Activated CD4-positive, alpha-beta T cell treated with anti-CD3 and anti-CD28 coated beads, Interleukin-2, amount 50 U/mL, for 4 hours (primary cell): ENCODE data around the gene WDR20.
"Not testable (repeated sequence)": the region's sequence is repeated elsewhere in the genome, so short reads cannot be mapped to it uniquely, and the experiment has no call there.

Experiments
- DNase-seq, 2 experiments: peaks; one replicate each; pipeline ENCODE4 v3.0.0-alpha.2; 2020

Gene WDR20

DNA sequence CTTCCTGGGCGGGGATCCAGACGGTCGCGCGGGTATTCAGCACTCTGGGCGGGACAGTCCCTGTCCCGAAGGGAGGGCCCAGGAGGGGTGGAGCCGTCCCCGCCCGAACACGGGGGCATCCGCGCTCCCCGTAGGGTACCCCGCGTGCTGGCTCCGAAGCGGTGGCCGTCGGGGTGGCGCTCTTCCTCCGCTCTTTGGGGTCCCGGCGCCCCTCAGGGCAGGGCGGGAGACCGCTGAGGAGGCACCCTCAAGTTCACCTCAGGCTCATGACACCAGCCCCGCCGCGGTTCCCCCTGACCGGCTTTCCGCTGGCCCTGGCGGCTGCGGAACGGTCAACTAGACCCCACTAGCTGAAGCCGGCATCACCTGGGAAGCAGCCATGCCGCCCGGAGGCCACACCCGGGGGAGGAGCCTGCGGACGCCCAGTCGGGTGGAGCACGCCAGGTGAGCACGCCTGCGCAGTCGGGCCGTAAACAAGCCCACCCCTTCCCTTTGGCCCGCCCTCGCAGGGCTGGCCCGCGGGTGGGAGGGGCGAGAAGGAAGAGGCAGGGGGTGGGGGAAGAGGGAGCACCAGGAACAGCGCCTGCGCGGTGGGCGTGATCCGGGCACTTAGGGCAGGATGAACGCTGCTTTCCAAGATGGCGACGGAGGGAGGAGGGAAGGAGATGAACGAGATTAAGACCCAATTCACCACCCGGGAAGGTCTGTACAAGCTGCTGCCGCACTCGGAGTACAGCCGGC lies at the start of gene WDR20:
TSS of gene WDR20 (plus strand) at position 612 of the 741 bp plus-strand sequence. CDS start at position 639, 27 bp downstream.
- DNase-seq: peak; percentile 99

DNA sequence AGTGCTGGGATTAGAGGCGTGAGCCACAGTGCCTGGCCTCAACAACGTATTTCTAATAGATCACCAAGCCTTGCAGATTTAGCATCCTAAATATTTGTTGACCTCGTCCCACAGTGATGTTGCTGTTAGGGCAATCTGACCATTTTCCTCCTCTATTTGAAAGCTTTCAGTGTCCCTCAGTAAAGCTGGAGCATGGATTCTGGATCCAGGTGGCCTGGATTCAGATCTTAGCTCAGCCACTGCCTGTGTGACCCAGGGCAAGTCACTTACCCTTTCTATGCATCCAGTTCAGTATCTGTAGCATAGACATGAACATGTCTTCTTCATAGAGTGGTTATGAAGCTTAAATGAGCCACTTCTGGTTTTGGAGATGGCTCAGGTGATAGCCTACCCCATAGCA lies 49.0 kb upstream of the WDR20 start:
- no peak for DNase-seq

- DNase-seq: no peak
These were observed 46.9 kb upstream of the WDR20 start for GRCh38 chr14:102092806-102093205.

GRCh38 chr14:102094101-102094500 lies 45.6 kb upstream of the WDR20 start:
- DNase-seq: no peak

- no peak for DNase-seq
These were observed 44.3 kb upstream of the WDR20 start for GRCh38 chr14:102095231-102095870.

GRCh38 chr14:102095871-102096568 lies 43.7 kb upstream of the WDR20 start:
- no peak for DNase-seq

- peak; percentile 68 to 70 for DNase-seq
These were observed 43.0 kb upstream of the WDR20 start for GRCh38 chr14:102096569-102097188.

DNA sequence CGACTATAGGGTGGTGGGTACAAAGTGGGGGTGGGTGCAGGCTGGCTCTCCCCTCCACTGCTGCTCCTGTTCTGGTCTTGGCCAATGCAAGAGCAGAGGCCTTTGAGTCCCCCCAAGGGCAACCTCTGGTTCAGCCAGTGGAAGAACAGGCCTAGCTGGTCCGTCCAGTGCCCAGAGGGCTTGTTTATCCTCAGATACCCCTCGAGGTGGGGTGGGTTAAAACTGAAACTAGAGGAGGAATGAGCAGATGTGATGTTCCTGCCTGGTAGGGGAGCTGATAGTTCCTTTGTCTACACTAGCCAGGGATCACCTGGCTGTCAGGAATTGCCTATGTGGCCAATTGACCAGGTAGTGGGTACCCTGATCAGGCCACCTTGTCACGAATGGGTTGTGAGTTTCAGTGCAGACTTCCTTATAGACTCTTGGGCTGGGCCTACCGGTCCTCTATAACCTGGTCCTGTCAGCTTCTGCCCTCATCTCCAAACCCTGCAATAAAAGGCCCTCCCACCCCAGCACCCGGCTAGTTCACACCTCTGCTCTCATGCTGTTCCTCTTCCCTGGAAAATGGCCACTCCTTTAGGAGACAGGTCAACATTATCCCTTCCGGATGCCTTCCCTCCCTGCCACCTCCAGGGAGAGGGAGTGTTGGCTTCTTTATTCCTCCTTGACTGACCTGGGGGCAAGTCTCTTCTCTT lies 42.1 kb upstream of the WDR20 start:
- DNase-seq: no peak

DNA sequence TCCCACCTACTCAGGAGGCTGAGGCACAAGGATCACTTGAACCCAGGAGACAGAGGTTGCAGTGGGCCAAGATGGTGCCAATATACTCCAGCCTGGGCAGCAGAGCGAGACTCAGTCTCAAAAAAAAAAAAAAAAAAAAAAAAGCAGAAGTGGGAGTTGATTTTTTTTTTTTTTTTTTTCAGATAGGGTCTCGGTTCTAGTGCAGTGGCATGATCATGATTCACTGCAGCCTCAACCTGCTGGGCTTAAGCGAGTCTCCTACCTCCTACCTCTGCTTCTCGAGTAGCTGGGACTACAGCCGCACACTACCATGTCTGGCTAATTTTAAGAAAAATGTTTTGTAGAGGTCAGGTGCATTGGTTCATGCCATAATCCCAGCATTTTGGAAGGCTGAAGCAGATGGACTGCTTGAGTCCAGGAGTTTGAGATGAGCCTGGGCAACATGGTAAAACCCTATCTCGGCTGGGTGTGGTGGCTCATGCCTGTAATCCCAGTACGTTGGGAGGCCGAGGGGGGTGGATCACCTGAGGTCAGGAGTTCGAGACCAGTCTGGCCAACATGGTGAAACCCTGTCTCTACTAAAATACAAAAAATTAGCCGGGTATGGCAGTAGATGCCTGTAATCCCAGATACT lies 36.5 kb upstream of the WDR20 start:
- DNase-seq: no peak

GRCh38 chr14:102105369-102105768 lies 34.3 kb upstream of the WDR20 start:
- DNase-seq: no peak

DNA sequence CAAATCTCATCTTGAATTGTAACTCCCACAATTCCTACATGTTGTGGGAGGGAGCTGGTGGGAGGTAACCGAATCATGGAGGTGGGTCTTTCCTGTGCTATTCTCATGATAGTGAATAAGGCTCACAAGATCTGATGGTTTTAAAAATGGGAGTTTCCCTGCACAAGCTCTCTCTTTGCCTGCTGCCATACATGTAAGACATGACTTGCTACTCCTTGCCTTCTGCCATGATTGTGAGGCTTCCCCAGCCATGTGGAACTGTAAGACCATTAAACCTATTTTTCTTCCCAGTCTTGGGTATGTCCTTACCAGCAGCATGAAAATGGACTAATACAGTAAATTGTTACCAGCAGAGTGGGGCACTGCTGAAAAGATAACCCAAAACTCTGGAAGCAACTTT lies 30.4 kb upstream of the WDR20 start:
- not testable (repeated sequence) for DNase-seq

GRCh38 chr14:102111101-102111500 lies 28.6 kb upstream of the WDR20 start:
- no peak for DNase-seq

DNA sequence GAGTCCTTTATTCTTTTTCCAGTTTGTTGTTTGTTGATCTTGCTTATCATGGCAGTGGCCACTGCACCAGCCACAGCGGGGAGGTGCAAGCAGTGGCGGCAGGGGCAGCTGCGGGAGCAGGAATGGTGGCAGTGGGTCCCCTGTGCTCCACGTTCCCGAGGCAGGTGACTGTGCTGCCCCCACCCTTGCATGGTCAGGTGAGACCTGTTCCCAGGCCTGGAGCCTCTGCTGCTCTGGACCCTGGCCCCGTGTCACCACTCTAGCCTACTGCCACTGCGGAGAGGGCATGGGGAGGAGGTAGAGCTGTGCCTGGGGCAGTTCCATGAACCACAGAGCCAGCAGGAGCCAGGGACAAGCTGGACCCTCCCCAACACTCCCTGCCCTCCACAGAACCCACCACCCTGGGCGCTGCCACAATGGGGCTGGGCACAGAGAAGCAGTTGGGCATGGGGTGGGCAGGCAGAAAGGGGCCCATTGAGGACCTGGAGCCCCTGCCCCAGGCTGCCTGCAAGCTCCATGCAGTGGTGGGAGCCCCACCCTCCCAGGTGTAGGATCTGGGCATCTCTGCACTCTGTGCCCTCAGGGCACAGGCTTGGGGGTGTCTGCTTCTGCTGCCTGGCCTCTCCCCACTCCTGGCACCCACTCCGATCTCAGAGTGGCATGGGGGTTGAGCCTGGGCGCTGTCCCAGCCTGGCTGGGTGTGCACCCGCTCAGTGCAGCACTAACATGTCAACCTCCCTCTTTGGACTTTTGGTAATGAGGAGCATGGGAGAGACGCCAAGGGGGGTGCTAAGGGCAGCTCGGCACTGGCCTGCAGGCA lies 23.1 kb upstream of the WDR20 start:
- DNase-seq: no peak

DNA sequence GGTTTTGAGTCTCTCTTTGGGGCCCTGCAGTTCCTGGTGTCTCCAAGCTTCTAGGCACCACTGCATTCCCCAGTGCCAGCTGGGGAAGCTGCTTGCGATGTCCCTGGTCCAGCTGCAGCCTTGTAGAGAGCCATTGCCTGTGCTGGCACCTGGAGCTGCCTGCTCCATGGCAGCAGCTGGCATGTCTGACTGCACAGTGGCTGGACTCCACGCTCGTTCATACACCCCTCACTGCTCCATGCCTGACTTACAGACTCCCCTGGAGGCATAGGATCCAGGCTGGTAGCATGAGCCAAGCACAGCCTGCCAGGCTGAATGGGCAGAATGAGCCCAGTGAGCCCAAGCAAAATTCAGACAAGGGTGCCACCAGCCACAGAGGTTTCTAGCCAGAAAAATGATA lies 21.8 kb upstream of the WDR20 start:
- DNase-seq: no peak

DNA sequence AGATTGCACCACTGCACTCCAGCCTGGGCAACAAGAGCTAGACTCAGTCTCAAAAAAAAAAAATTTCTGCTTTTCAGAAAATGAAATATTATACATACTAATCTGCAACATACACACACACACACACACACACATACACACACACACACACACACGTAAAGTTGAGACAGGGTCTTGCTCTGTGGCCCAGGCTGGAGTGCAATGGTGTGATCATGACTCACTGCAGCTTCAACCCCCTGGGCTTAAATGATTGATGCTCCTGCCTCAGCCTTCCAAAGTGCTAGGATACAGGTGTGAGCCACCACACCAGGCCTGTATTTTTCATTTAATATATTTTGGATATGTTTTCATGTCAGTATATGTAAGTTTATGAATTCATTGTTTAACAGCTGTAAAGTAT lies 18.8 kb upstream of the WDR20 start:
- DNase-seq: no peak

DNA sequence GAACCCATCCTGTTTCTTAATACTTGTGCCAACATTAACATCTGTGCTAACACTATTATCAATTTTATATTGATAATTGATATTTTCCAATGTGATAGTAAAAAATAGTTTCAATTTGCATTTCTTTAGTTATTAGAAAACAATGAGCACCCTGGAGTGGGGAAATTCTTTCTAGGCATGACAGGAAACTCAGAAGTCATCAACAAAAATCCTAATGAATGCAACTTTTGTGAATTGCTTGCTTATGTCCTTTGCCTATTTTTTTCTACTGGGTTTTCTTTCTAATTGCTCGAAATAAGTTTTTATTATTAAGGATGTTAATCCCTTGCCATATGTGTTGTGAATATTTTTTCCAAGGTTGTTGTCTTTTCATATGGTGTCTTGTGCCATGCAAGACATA lies 18.1 kb upstream of the WDR20 start:
- DNase-seq: no peak

- no peak for DNase-seq
These were observed 15.3 kb upstream of the WDR20 start for GRCh38 chr14:102124419-102124818.

DNA sequence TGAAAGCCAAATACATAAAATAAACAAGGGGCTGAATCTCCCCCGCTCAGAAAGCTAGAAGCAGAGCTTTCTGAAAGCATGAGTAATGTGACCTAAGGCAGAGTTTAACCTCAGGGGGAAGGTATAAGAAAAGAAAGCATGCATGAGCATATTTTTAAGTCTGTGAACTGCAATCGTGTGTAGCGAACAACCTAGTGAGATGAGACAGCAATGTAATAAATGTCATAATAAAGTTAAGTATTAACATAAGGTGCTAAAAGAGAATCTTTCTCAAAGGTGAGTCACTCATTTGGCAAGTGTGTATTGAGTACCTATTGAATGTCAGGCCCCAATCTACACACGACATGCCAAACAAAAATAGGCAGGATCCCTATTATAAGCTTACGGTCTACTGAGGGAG lies 14.2 kb upstream of the WDR20 start:
- no peak for DNase-seq

- DNase-seq: no peak
These were observed 12.8 kb upstream of the WDR20 start for GRCh38 chr14:102126807-102127455.

DNA sequence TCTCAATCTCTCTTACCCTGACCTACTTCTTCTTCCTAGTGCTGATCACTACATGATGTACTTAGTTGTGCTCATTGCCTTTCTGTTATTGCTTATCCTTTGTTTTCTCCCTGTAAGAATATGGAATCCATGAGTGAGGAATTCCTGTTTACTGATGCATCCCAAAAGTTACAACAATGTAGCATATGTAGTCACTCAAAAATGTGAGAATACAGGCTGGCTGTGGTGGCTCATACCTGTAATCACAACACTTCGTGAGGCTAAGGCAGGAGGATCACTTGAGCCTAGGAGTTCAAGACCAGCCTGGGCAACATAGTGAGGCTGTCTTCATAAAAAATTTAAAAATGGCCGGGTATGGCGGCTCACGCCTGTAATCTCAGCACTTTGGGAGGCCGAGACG lies 8.0 kb upstream of the WDR20 start:
- no peak for DNase-seq

GRCh38 chr14:102134021-102134420 lies 5.7 kb upstream of the WDR20 start:
- DNase-seq: not testable (repeated sequence)
